Stimulated activated naive CD8-positive, alpha-beta T cell treated with anti-CD3 and anti-CD28 coated beads, Interleukin-15, Interleukin-2, amounts not matched to agents 100 ng/mL and 50 ng/mL, for 24 hours (primary cell): ENCODE measurements around the gene AGAP3.

Experiments
- H3K27ac Mint-ChIP-seq: one replicate; pipeline ENCODE4 v1.8.0; 2021; ENCODE audit warnings: mild to moderate bottlenecking, mixed read lengths
- H3K27me3 Mint-ChIP-seq: one replicate; pipeline ENCODE4 v1.8.0; 2021; ENCODE audit warnings: mixed read lengths
- H3K36me3 Mint-ChIP-seq: one replicate; pipeline ENCODE4 v1.8.0; 2021; ENCODE audit warnings: low read depth, mixed read lengths
- H3K4me1 Mint-ChIP-seq: one replicate; pipeline ENCODE4 v1.8.0; 2021; ENCODE audit warnings: low read depth, mixed read lengths
- H3K4me3 Mint-ChIP-seq: one replicate; pipeline ENCODE4 v1.8.0; 2021; ENCODE audit warnings: mild to moderate bottlenecking, mixed read lengths
- H3K9me3 Mint-ChIP-seq: one replicate; pipeline ENCODE4 v1.8.0; 2021; ENCODE audit warnings: mixed read lengths

Gene AGAP3

GRCh38 chr7:151115836-151116418 is 29.7 kb downstream of the AGAP3 start:
- Mint-ChIP-seq H3K27ac (no peak overlapping the region), H3K36me3 (no peaks in the 10 kb centered on the region), H3K4me1 (peaks cover 4% of the 10 kb centered on the region), H3K4me3 (peak overlapping the region; percentile 25), H3K9me3 (no peaks in the 10 kb centered on the region), H3K27me3 (peaks cover 14% of the 10 kb centered on the region)

- H3K27me3 Mint-ChIP-seq: peaks cover 14% of the 10 kb centered on the region
- H3K4me3 Mint-ChIP-seq: no peak overlapping the region
- no peaks in the 10 kb centered on the region for H3K9me3 Mint-ChIP-seq
- peaks cover 4% of the 10 kb centered on the region for H3K36me3 Mint-ChIP-seq
- H3K4me1 Mint-ChIP-seq: peaks cover 4% of the 10 kb centered on the region
- H3K27ac Mint-ChIP-seq: no peak overlapping the region
Measured at GRCh38 chr7:151116603-151117440, 30.5 kb downstream of the AGAP3 start.

- no peak overlapping the region for H3K27ac Mint-ChIP-seq
- H3K27me3 Mint-ChIP-seq: peaks cover 14% of the 10 kb centered on the region
- peaks cover 4% of the 10 kb centered on the region for H3K4me1 Mint-ChIP-seq
- peaks cover 4% of the 10 kb centered on the region for H3K36me3 Mint-ChIP-seq
- H3K9me3 Mint-ChIP-seq: no peaks in the 10 kb centered on the region
- H3K4me3 Mint-ChIP-seq: no peak overlapping the region
Measured at GRCh38 chr7:151117565-151117964, 31.3 kb downstream of the AGAP3 start.

GRCh38 chr7:151118108-151119054 is 32.1 kb downstream of the AGAP3 start:
- H3K4me1 Mint-ChIP-seq: peaks cover 4% of the 10 kb centered on the region
- H3K27me3 Mint-ChIP-seq: peaks cover 7% of the 10 kb centered on the region
- peaks cover 4% of the 10 kb centered on the region for H3K36me3 Mint-ChIP-seq
- no peak overlapping the region for H3K4me3 Mint-ChIP-seq
- H3K27ac Mint-ChIP-seq: no peak overlapping the region
- no peaks in the 10 kb centered on the region for H3K9me3 Mint-ChIP-seq

- Mint-ChIP-seq H3K4me3 (no peak overlapping the region), H3K27me3 (peaks cover under 1% of the 10 kb centered on the region), H3K4me1 (peaks cover 7% of the 10 kb centered on the region), H3K36me3 (peaks cover 9% of the 10 kb centered on the region), H3K9me3 (no peaks in the 10 kb centered on the region), H3K27ac (no peak overlapping the region)
Measured at GRCh38 chr7:151119055-151119415, 32.8 kb downstream of the AGAP3 start.

GRCh38 chr7:151119902-151120301 is 33.6 kb downstream of the AGAP3 start:
- Mint-ChIP-seq H3K36me3 (peaks cover 10% of the 10 kb centered on the region), H3K27ac (no peak overlapping the region)

GRCh38 chr7:151120896-151121295 is 34.6 kb downstream of the AGAP3 start:
- H3K27ac Mint-ChIP-seq: no peak overlapping the region
- H3K9me3 Mint-ChIP-seq: no peaks in the 10 kb centered on the region
- H3K4me1 Mint-ChIP-seq: peaks cover 8% of the 10 kb centered on the region
- no peaks in the 10 kb centered on the region for H3K27me3 Mint-ChIP-seq
- H3K36me3 Mint-ChIP-seq: peaks cover 10% of the 10 kb centered on the region
- no peak overlapping the region for H3K4me3 Mint-ChIP-seq

More at GRCh38 chr7:151119902-151120301, 33.6 kb downstream of the AGAP3 start:
- Mint-ChIP-seq H3K9me3 (no peaks in the 10 kb centered on the region), H3K4me1 (peaks cover 8% of the 10 kb centered on the region), H3K27me3 (no peaks in the 10 kb centered on the region), H3K4me3 (no peak overlapping the region)

- Mint-ChIP-seq H3K9me3 (no peaks in the 10 kb centered on the region), H3K4me1 (peaks cover 8% of the 10 kb centered on the region), H3K27ac (no peak overlapping the region), H3K36me3 (peaks cover 10% of the 10 kb centered on the region), H3K4me3 (no peak overlapping the region), H3K27me3 (no peaks in the 10 kb centered on the region)
Measured at GRCh38 chr7:151121380-151122170, 35.3 kb downstream of the AGAP3 start.

- Mint-ChIP-seq H3K36me3 (peaks cover 10% of the 10 kb centered on the region), H3K27me3 (no peaks in the 10 kb centered on the region), H3K4me1 (peaks cover 7% of the 10 kb centered on the region), H3K4me3 (no peak overlapping the region), H3K27ac (no peak overlapping the region), H3K9me3 (no peaks in the 10 kb centered on the region)
Measured at GRCh38 chr7:151122276-151122675, 36.0 kb downstream of the AGAP3 start.

- H3K36me3 Mint-ChIP-seq: peaks cover 10% of the 10 kb centered on the region
- H3K4me3 Mint-ChIP-seq: no peak overlapping the region
- H3K4me1 Mint-ChIP-seq: peaks cover 4% of the 10 kb centered on the region
- H3K9me3 Mint-ChIP-seq: no peaks in the 10 kb centered on the region
- no peak overlapping the region for H3K27ac Mint-ChIP-seq
- H3K27me3 Mint-ChIP-seq: no peaks in the 10 kb centered on the region
Measured at GRCh38 chr7:151122796-151123157, 36.5 kb downstream of the AGAP3 start.

- Mint-ChIP-seq H3K36me3 (peaks cover 10% of the 10 kb centered on the region), H3K9me3 (no peaks in the 10 kb centered on the region), H3K4me3 (no peak overlapping the region), H3K27me3 (no peaks in the 10 kb centered on the region), H3K4me1 (peaks cover 4% of the 10 kb centered on the region), H3K27ac (no peak overlapping the region)
Measured at GRCh38 chr7:151123158-151123821, 37.0 kb downstream of the AGAP3 start.

GRCh38 chr7:151123822-151124464 is 37.7 kb downstream of the AGAP3 start:
- H3K27ac Mint-ChIP-seq: no peak overlapping the region
- peaks cover 4% of the 10 kb centered on the region for H3K4me1 Mint-ChIP-seq
- H3K27me3 Mint-ChIP-seq: no peaks in the 10 kb centered on the region
- no peak overlapping the region for H3K4me3 Mint-ChIP-seq
- H3K36me3 Mint-ChIP-seq: peaks cover 10% of the 10 kb centered on the region
- no peaks in the 10 kb centered on the region for H3K9me3 Mint-ChIP-seq

- no peaks in the 10 kb centered on the region for H3K27me3 Mint-ChIP-seq
Measured at GRCh38 chr7:151124481-151124880, 38.2 kb downstream of the AGAP3 start.

More at GRCh38 chr7:151124481-151124880, 38.2 kb downstream of the AGAP3 start:
- no peak overlapping the region for H3K27ac Mint-ChIP-seq
- H3K36me3 Mint-ChIP-seq: peaks cover 10% of the 10 kb centered on the region
- H3K4me1 Mint-ChIP-seq: peaks cover 4% of the 10 kb centered on the region
- H3K9me3 Mint-ChIP-seq: no peaks in the 10 kb centered on the region
- H3K4me3 Mint-ChIP-seq: no peak overlapping the region
